ENCODE data around the gene TRAF7.

The TRAF7 gene

GRCh38 chr16:2204416-2205103 is 49.0 kb downstream of the TRAF7 start:
- no peak for DNase-seq

- DNase-seq: peak; percentile 91
These were observed 49.8 kb downstream of the TRAF7 start, which contains the start of gene MLST8 for GRCh38 chr16:2205104-2205966. Gene MLST8 (plus strand): TSS chr16:2205454. CDS start chr16:2206086, 632 bp downstream.

- DNase-seq: no peak
These were observed 50.4 kb downstream of the TRAF7 start for GRCh38 chr16:2205967-2206313.

- DNase-seq: no peak
These were observed 50.8 kb downstream of the TRAF7 start for GRCh38 chr16:2206420-2206779.

- DNase-seq: no peak
These were observed 51.3 kb downstream of the TRAF7 start for GRCh38 chr16:2206780-2207433.

GRCh38 chr16:2207872-2208271 is 52.3 kb downstream of the TRAF7 start:
- no peak for DNase-seq

- DNase-seq: no peak
These were observed 52.7 kb downstream of the TRAF7 start for GRCh38 chr16:2208308-2208707.

- no peak for DNase-seq
These were observed 53.2 kb downstream of the TRAF7 start for GRCh38 chr16:2208772-2209171.

- DNase-seq: no peak
These were observed 53.9 kb downstream of the TRAF7 start for GRCh38 chr16:2209258-2210008.

GRCh38 chr16:2210009-2210332 is 54.4 kb downstream of the TRAF7 start:
- no peak for DNase-seq

GRCh38 chr16:2210386-2211365 is 55.1 kb downstream of the TRAF7 start, which contains the start of gene BRICD5:
Gene BRICD5 (minus strand): TSS chr16:2210863. CDS start chr16:2210833, 30 bp downstream.
- peak; percentile 38 for DNase-seq

- no peak for DNase-seq
These were observed 56.4 kb downstream of the TRAF7 start for GRCh38 chr16:2211923-2212347.

GRCh38 chr16:2212362-2213324 is 57.1 kb downstream of the TRAF7 start:
- DNase-seq: no peak

- DNase-seq: peak; percentile 34
These were observed 58.5 kb downstream of the TRAF7 start for GRCh38 chr16:2213817-2214718.

- DNase-seq: no peak
These were observed 59.1 kb downstream of the TRAF7 start, which contains the start of gene PGP for GRCh38 chr16:2214719-2214968. Gene PGP (minus strand): TSS chr16:2214840. CDS start chr16:2214777, 63 bp downstream.

- no peak for DNase-seq
These were observed 60.7 kb downstream of the TRAF7 start for GRCh38 chr16:2216330-2216729.

GRCh38 chr16:2223221-2223941 is 67.8 kb downstream of the TRAF7 start, which contains the start of gene E4F1:
Gene E4F1 (plus strand): TSS chr16:2223591. CDS start chr16:2223614, 23 bp downstream.
- DNase-seq: peak; percentile 100

GRCh38 chr16:2223942-2224486 is 68.4 kb downstream of the TRAF7 start:
- DNase-seq: peak; percentile 53
